Measurements from ENCODE around the gene AFF2.

The AFF2 gene

DNA sequence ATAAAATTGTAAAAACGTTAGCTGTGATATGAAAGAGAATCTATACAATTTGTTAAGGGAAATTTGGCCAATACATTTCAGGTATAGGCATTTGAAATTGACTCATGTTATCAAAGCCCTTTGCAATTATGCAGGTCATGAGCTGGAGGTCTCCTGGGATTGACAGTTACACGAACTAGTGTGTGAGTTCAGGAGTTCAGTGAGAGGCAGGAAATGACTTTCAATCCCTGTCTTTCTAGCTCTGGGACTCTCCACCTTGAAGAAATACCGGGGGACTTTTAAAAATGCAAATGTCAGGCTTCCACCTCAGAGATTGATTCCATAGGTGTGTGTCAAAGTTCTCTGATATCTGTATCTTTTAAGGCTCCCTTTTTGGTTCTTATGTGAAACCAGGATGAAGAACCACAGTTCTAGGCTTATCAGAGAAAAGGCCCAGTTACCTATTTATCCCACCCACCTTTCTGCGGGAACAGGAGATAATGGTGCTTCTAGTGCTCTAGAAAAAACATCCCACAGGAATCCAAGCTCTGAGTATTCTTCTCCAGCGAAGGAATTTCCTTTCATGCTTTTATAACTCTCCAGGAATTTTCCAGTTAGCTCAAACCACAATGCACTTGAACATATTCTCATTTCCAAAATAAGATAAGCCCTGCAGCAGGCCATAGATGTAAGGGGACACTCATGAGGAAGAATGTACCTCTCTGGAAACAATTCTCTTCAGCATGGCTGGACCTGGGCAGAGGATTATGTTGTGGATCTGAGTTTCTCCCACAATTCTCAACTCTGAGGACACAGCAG, 503.6 kb downstream of the AFF2 start:
- TF ChIP-seq POU6F1 (CRISPR knock-in tag; IDR thresholded peaks at IDR 0.05; ENCODE audit: borderline replicate concordance, low read depth) (no peak), TOX (CRISPR knock-in tag; IDR thresholded peaks at IDR 0.05; ENCODE audit: borderline replicate concordance) (no peak)
- no peak for ATAC-seq

- TF ChIP-seq RARB (CRISPR knock-in tag; IDR thresholded peaks at IDR 0.05): no peak
- no peak for TF ChIP-seq GLIS3 (CRISPR knock-in tag; IDR thresholded peaks at IDR 0.05)
- no peak for TF ChIP-seq CSDC2 (CRISPR knock-in tag; IDR thresholded peaks at IDR 0.05)
- TF ChIP-seq TSHZ2 (CRISPR knock-in tag; IDR thresholded peaks at IDR 0.05): no peak
- no peak for TF ChIP-seq TCF4 (CRISPR knock-in tag; IDR thresholded peaks at IDR 0.05; ENCODE audit: borderline replicate concordance)
- TF ChIP-seq ZNF70 (CRISPR knock-in tag; IDR thresholded peaks at IDR 0.05): no peak
- TF ChIP-seq ISL1 (CRISPR knock-in tag; IDR thresholded peaks at IDR 0.05): no peak
- TF ChIP-seq ZNF565 (CRISPR knock-in tag; conservative IDR thresholded peaks at IDR 0.05; ENCODE audit: low read depth): no peak
- TF ChIP-seq BACH2 (CRISPR knock-in tag; IDR thresholded peaks at IDR 0.05; ENCODE audit: borderline replicate concordance): no peak
- TF ChIP-seq TOX (CRISPR knock-in tag; IDR thresholded peaks at IDR 0.05; ENCODE audit: borderline replicate concordance): no peak
- TF ChIP-seq CSRNP3 (CRISPR knock-in tag; IDR thresholded peaks at IDR 0.05): no peak
- TF ChIP-seq, protein P1, sequence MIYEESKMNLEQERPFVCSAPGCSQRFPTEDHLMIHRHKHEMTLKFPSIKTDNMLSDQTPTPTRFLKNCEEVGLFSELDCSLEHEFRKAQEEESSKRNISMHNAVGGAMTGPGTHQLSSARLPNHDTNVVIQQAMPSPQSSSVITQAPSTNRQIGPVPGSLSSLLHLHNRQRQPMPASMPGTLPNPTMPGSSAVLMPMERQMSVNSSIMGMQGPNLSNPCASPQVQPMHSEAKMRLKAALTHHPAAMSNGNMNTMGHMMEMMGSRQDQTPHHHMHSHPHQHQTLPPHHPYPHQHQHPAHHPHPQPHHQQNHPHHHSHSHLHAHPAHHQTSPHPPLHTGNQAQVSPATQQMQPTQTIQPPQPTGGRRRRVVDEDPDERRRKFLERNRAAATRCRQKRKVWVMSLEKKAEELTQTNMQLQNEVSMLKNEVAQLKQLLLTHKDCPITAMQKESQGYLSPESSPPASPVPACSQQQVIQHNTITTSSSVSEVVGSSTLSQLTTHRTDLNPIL (CRISPR knock-in tag; IDR thresholded peaks at IDR 0.05; ENCODE audit: low read depth): no peak
- no peak for TF ChIP-seq PPARA (CRISPR knock-in tag; IDR thresholded peaks at IDR 0.05; ENCODE audit: borderline replicate concordance)
- no peak for ATAC-seq
These were observed 504.5 kb downstream of the AFF2 start for GRCh38 chrX:149004936-149005335.

- no peak for ATAC-seq
- TF ChIP-seq ESRRG (CRISPR knock-in tag; IDR thresholded peaks at IDR 0.05) (no peak), TOX (CRISPR knock-in tag; IDR thresholded peaks at IDR 0.05; ENCODE audit: borderline replicate concordance) (no peak), POU6F1 (CRISPR knock-in tag; IDR thresholded peaks at IDR 0.05; ENCODE audit: borderline replicate concordance, low read depth) (no peak), ZC3H10 (CRISPR knock-in tag; IDR thresholded peaks at IDR 0.05) (no peak), ARNTL (CRISPR knock-in tag; IDR thresholded peaks at IDR 0.05; ENCODE audit: borderline replicate concordance, low read depth) (no peak), SNAI2 (CRISPR knock-in tag; IDR thresholded peaks at IDR 0.05) (no peak), TSHZ2 (CRISPR knock-in tag; IDR thresholded peaks at IDR 0.05) (no peak), ZNF70 (CRISPR knock-in tag; IDR thresholded peaks at IDR 0.05) (no peak), ZFP3 (CRISPR knock-in tag; IDR thresholded peaks at IDR 0.05) (no peak), GLIS3 (CRISPR knock-in tag; IDR thresholded peaks at IDR 0.05) (no peak), TCF4 (CRISPR knock-in tag; IDR thresholded peaks at IDR 0.05; ENCODE audit: borderline replicate concordance) (no peak), ZNF8 (CRISPR knock-in tag; IDR thresholded peaks at IDR 0.05) (no peak)
- TF ChIP-seq, protein P2, sequence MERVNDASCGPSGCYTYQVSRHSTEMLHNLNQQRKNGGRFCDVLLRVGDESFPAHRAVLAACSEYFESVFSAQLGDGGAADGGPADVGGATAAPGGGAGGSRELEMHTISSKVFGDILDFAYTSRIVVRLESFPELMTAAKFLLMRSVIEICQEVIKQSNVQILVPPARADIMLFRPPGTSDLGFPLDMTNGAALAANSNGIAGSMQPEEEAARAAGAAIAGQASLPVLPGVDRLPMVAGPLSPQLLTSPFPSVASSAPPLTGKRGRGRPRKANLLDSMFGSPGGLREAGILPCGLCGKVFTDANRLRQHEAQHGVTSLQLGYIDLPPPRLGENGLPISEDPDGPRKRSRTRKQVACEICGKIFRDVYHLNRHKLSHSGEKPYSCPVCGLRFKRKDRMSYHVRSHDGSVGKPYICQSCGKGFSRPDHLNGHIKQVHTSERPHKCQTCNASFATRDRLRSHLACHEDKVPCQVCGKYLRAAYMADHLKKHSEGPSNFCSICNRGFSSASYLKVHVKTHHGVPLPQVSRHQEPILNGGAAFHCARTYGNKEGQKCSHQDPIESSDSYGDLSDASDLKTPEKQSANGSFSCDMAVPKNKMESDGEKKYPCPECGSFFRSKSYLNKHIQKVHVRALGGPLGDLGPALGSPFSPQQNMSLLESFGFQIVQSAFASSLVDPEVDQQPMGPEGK (CRISPR knock-in tag; IDR thresholded peaks at IDR 0.05; ENCODE audit: borderline replicate concordance): no peak
- TF ChIP-seq, protein P1 (CRISPR knock-in tag; IDR thresholded peaks at IDR 0.05; ENCODE audit: low read depth): no peak
These were observed 505.8 kb downstream of the AFF2 start for GRCh38 chrX:149006235-149006634.
